Endothelial cell of umbilical vein (primary cell): ENCODE measurements around the gene SEC14L1. TPM values are rescaled to one million over a fixed set of nuclear protein-coding genes. Genes with fewer than 3 reads are reported as not detected.
A peak's percentile ranks its signal among the peaks of the same experiment; 100 is the strongest.

Experiments used
- BruUV-seq: library from RNA; stranded (reverse); fragments of 400-500 nt; replicated peaks from 2 replicates; lab custom pipeline; 2021; lab: Mats Ljungman, UMichigan
- CTCF ChIA-PET: fragments of 300-600, 350-600 bp; sonication (Branson Sonifier 250); formaldehyde crosslinking; loops from one replicate; lab custom pipeline; 2021; ENCODE audit warnings: antibody characterized with exemption, inconsistent platforms; lab: Charles Lee
- POLR2A ChIA-PET: fragments of 300-600, 350-600 bp; sonication (Branson Sonifier 250); formaldehyde crosslinking; loops from one replicate; lab custom pipeline; 2021; ENCODE audit warnings: antibody characterized with exemption, inconsistent platforms; lab: Charles Lee
- DNase-seq: peaks from one replicate; pipeline ENCODE4 v3.0.0-alpha.2; 2011; ENCODE audit warnings: low read depth, low spot score
- FAIRE-seq: peaks from 2 replicates; lab custom pipeline; 2011; peaks lifted over from hg19 to GRCh38; lab: Jason Lieb, UNC
- H2AFZ ChIP-seq: 2 replicates; pipeline ENCODE4 v1.6.0; 2012; ENCODE audit warnings: low read depth, low read length, control low read depth, inconsistent platforms
- H3K27ac ChIP-seq: 2 replicates; pipeline ENCODE4 v1.5.1; 2011; ENCODE audit warnings: low read depth, mild to moderate bottlenecking, control low read depth, low read length, moderate library complexity; ENCODE audit not compliant: insufficient read depth
- H3K27me3 ChIP-seq, 2 experiments: 2 replicates each; pipeline versions ENCODE4 v1.6.0 to v1.6.1; 2011; ENCODE audit warnings: low read length in 2 of 2, mixed read lengths in 1 of 2; ENCODE audit not compliant: control insufficient read depth in 2 of 2, insufficient read depth in 2 of 2
- H3K36me3 ChIP-seq, 2 experiments: 2 replicates in 1 of 2; 3 replicates in 1 of 2; pipeline ENCODE4 v1.5.1; 2011; ENCODE audit warnings: low read length in 2 of 2, mild to moderate bottlenecking in 1 of 2, moderate library complexity in 1 of 2; ENCODE audit not compliant: control insufficient read depth in 2 of 2, insufficient read depth in 2 of 2; ENCODE audit errors: extremely low read depth in 1 of 2
- H3K4me1 ChIP-seq: 3 replicates; pipeline ENCODE4 v1.5.1; 2011; ENCODE audit warnings: mild to moderate bottlenecking, low read length; ENCODE audit not compliant: control insufficient read depth, insufficient read depth; ENCODE audit errors: extremely low read depth
- H3K4me2 ChIP-seq: 2 replicates; pipeline ENCODE4 v1.6.1; 2011; ENCODE audit warnings: low read length, control low read depth, mixed read lengths; ENCODE audit not compliant: insufficient read depth
- H3K4me3 ChIP-seq, 3 experiments: fragments of 200-600 bp in 1 of 3; sonication (generic), shearing (Covaris generic) in 1 of 3; replicated peaks in 1 of 3; 2 replicates each; pipeline ENCODE4 v1.5.1; 2011 to 2016; ENCODE audit warnings: control low read depth in 3 of 3, low read length in 3 of 3, mild to moderate bottlenecking in 2 of 3, inconsistent platforms in 1 of 3, low read depth in 1 of 3, moderate library complexity in 1 of 3; ENCODE audit not compliant: insufficient read depth in 1 of 3
- H3K79me2 ChIP-seq: 2 replicates; pipeline ENCODE4 v1.6.0; 2012; ENCODE audit warnings: low read length, inconsistent platforms; ENCODE audit not compliant: control insufficient read depth, insufficient read depth
- H3K9ac ChIP-seq: replicated peaks from 2 replicates; pipeline ENCODE3; 2011; ENCODE audit warnings: low read length, control low read depth; ENCODE audit not compliant: insufficient read depth; ENCODE audit errors: extremely low read depth
- H3K9me1 ChIP-seq: replicated peaks from 3 replicates; pipeline ENCODE4 v1.6.0; 2011; ENCODE audit warnings: mild to moderate bottlenecking, low read length; ENCODE audit not compliant: control insufficient read depth, insufficient read depth; ENCODE audit errors: extremely low read depth
- H3K9me3 ChIP-seq: replicated peaks from 2 replicates; pipeline ENCODE4 v1.5.1; 2012; ENCODE audit warnings: low read length, inconsistent platforms; ENCODE audit not compliant: control insufficient read depth, insufficient read depth
- H4K20me1 ChIP-seq: replicated peaks from 2 replicates; pipeline ENCODE3; 2011; ENCODE audit warnings: mild to moderate bottlenecking, low read length; ENCODE audit not compliant: control insufficient read depth, insufficient read depth; ENCODE audit errors: extremely low read depth
- CTCF ChIP-seq, 2 donors: IDR thresholded peaks; 1 replicate in 1 of 2; 2 replicates in 1 of 2; pipeline ENCODE4 v1.5.1; 2011; ENCODE audit warnings: low read length in 2 of 2, mild to moderate bottlenecking in 2 of 2, moderate library complexity in 2 of 2, control low read depth in 1 of 2, inconsistent platforms in 1 of 2, low read depth in 1 of 2; ENCODE audit not compliant: insufficient read depth in 1 of 2; ENCODE audit errors: extremely low read depth in 1 of 2
- EZH2 ChIP-seq: IDR thresholded peaks from 2 replicates; pipeline ENCODE4 v1.6.1; 2012; ENCODE audit warnings: borderline replicate concordance, low read depth, mild to moderate bottlenecking, moderate library complexity, low read length, inconsistent platforms; ENCODE audit not compliant: severe bottlenecking
- FOS ChIP-seq: IDR thresholded peaks from 2 replicates; pipeline ENCODE4 v1.6.1; 2011; ENCODE audit warnings: mild to moderate bottlenecking, low read length, moderate library complexity, borderline replicate concordance; ENCODE audit not compliant: insufficient read depth
- GATA2 ChIP-seq: IDR thresholded peaks from 2 replicates; pipeline ENCODE4 v1.7.0; 2011; ENCODE audit warnings: low read depth, mild to moderate bottlenecking, moderate library complexity, mixed read lengths, low read length; ENCODE audit not compliant: insufficient read length, insufficient read depth
- JUN ChIP-seq: IDR thresholded peaks from 2 replicates; pipeline ENCODE4 v1.6.1; 2011; ENCODE audit warnings: borderline replicate concordance, low read depth; ENCODE audit not compliant: insufficient read length, insufficient read depth
- MAX ChIP-seq: IDR thresholded peaks from 2 replicates; pipeline ENCODE4 v1.6.1; 2011; ENCODE audit not compliant: insufficient read depth, insufficient read length
- MYC ChIP-seq: IDR thresholded peaks from one replicate; pipeline ENCODE4 v1.6.1; 2011; ENCODE audit warnings: mild to moderate bottlenecking, low read depth, low read length
- POLR2A ChIP-seq: IDR thresholded peaks from 2 replicates; pipeline ENCODE4 v1.6.1; 2012; ENCODE audit warnings: low read depth, mild to moderate bottlenecking, control low read depth, low read length
- POLR2AphosphoS5 ChIP-seq: IDR thresholded peaks from 2 replicates; pipeline ENCODE4 v1.6.1; 2012; ENCODE audit warnings: low read depth, mild to moderate bottlenecking, control low read depth, low read length, moderate library complexity; ENCODE audit not compliant: insufficient read depth
- dilution Hi-C: fragments of 300-500 bp; cut with MboI; formaldehyde crosslinking; loops from one replicate; pipeline ENCODE4 v1.15.0; 2019; ENCODE audit warnings: low sequenced_read_pairs; ENCODE audit not compliant: extremely low pct_ligation_motif_present
- intact Hi-C: fragments of 100-400 bp; cut with micrococcal nuclease; formaldehyde crosslinking; loops from one replicate; pipeline ENCODE4 v1.10.0; 2022
- polyA plus RNA-seq, 4 experiments: library from polyadenylated mRNA; depleted of rRNA in 3 of 4; stranded (reverse) in 3 of 4; unstranded in 1 of 4; fragments of >200 nt; gene quantifications; 2 replicates each; pipeline versions ENCODE4 v1.2.1 to v1.2.3, GENCODE V29; 2011 to 2012; ENCODE audit warnings: missing spikeins in 1 of 4
- total RNA-seq: library from RNA; stranded (reverse); gene quantifications from 2 replicates; pipeline ENCODE4 v1.2.3, GENCODE V29; 2021

The SEC14L1 gene
- total and polyA plus RNA-seq, 2 donors (not counting 3 experiments of a cell fraction or from before 2014, with no cell fraction given): 215 to 631 TPM

DNA sequence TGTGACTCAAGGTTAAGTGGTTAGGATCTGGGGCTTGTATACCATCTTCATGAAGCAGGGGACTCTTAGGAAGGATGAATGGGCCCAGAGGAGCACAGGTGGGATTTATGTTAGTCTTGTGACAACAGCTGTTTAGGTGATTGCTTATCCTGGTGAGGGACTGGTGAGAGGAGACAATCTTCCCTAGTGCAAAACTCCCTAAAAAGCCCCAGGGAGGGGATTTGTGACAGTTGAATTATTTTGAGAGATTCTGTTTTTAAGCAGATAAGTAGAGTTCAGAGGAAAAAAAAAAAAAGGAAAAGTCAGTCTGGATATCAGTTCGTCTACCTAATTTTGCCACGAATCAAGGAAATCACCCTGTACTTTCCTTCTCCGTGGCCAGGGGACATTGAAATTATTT, 35.1 kb upstream of the SEC14L1 start:
- DNase-seq: no peak
- no peak for FAIRE-seq
- Histone ChIP-seq H2AFZ (no peak overlapping the region), H3K9me1 (no peaks in the 10 kb centered on the region), H3K27me3 (no peaks in the 10 kb centered on the region), H3K27ac (peak overlapping the region; percentile 28), H3K36me3 (no peaks in the 10 kb centered on the region), H3K4me2 (no peak overlapping the region), H4K20me1 (no peaks in the 10 kb centered on the region), H3K4me1 (peaks cover 36% of the 10 kb centered on the region), H3K9me3 (no peaks in the 10 kb centered on the region), H3K4me3 (no peak overlapping the region), H3K79me2 (no peaks in the 10 kb centered on the region), H3K9ac (no peak overlapping the region)
- intact Hi-C loops (no loop called here), dilution Hi-C loops (no loop called here)
- ChIA-PET POLR2A (no interaction called here), CTCF (no interaction called here)
- BruUV-seq: no TSS peak
- TF ChIP-seq FOS: no peak
- no peak for TF ChIP-seq GATA2
- no peak for TF ChIP-seq POLR2A
- no peak for TF ChIP-seq CTCF (IDR thresholded peaks at IDR 0.05; ENCODE audit: extremely low read depth in 1 of 2, insufficient read depth in 1 of 2, low read depth in 1 of 2, low read length in 2 of 2)
- no peak for TF ChIP-seq MAX

- Histone ChIP-seq H3K79me2 (no peaks in the 10 kb centered on the region), H3K27ac (peak overlapping the region; percentile 99), H4K20me1 (no peaks in the 10 kb centered on the region), H3K4me1 (peaks cover 42% of the 10 kb centered on the region), H3K4me2 (no peak overlapping the region), H3K9me3 (no peaks in the 10 kb centered on the region), H2AFZ (no peak overlapping the region), H3K9me1 (no peaks in the 10 kb centered on the region), H3K9ac (no peak overlapping the region), H3K27me3 (no peaks in the 10 kb centered on the region), H3K36me3 (no peaks in the 10 kb centered on the region), H3K4me3 (no peak overlapping the region)
- DNase-seq (no peak), FAIRE-seq (no peak)
- dilution Hi-C loops (no loop called here), intact Hi-C loops (no loop called here)
- BruUV-seq: no TSS peak
- ChIA-PET CTCF (interaction anchor here (0.9 to 1.0 kb wide), 2 partner anchors 12 to 18 kb away, joined by 3 to 4 read pairs; no protein-coding TSS in a partner anchor), POLR2A (no interaction called here)
- TF ChIP-seq MYC (no peak), JUN (no peak), MAX (no peak), EZH2 (no peak), GATA2 (no peak), FOS (no peak), CTCF (IDR thresholded peaks at IDR 0.05; ENCODE audit: extremely low read depth in 1 of 2, insufficient read depth in 1 of 2, low read depth in 1 of 2, low read length in 2 of 2) (no peak), POLR2A (no peak), POLR2AphosphoS5 (no peak)
These were observed 33.9 kb upstream of the SEC14L1 start for GRCh38 chr17:77106874-77107358.
